Endothelial cell of umbilical vein (primary cell): ENCODE measurements around the gene ZNF503. TPM values are rescaled to one million over a fixed set of nuclear protein-coding genes. Genes with fewer than 3 reads are reported as not detected.

Experiments
- BruUV-seq: library from RNA; stranded (reverse); fragments of 400-500 nt; replicated peaks from 2 replicates; lab custom pipeline; 2021; lab: Mats Ljungman, UMichigan
- CTCF ChIA-PET: fragments of 300-600, 350-600 bp; sonication (Branson Sonifier 250); formaldehyde crosslinking; loops from one replicate; lab custom pipeline; 2021; ENCODE audit warnings: antibody characterized with exemption, inconsistent platforms; lab: Charles Lee
- POLR2A ChIA-PET: fragments of 300-600, 350-600 bp; sonication (Branson Sonifier 250); formaldehyde crosslinking; loops from one replicate; lab custom pipeline; 2021; ENCODE audit warnings: antibody characterized with exemption, inconsistent platforms; lab: Charles Lee
- DNase-seq: peaks from one replicate; pipeline ENCODE4 v3.0.0-alpha.2; 2011; ENCODE audit warnings: low read depth, low spot score
- FAIRE-seq: peaks from 2 replicates; lab custom pipeline; 2011; peaks lifted over from hg19 to GRCh38; lab: Jason Lieb, UNC
- H2AFZ ChIP-seq: 2 replicates; pipeline ENCODE4 v1.6.0; 2012; ENCODE audit warnings: low read depth, low read length, control low read depth, inconsistent platforms
- H3K27ac ChIP-seq: 2 replicates; pipeline ENCODE4 v1.5.1; 2011; ENCODE audit warnings: low read depth, mild to moderate bottlenecking, control low read depth, low read length, moderate library complexity; ENCODE audit not compliant: insufficient read depth
- H3K27me3 ChIP-seq, 2 experiments: 2 replicates each; pipeline versions ENCODE4 v1.6.0 to v1.6.1; 2011; ENCODE audit warnings: low read length in 2 of 2, mixed read lengths in 1 of 2; ENCODE audit not compliant: control insufficient read depth in 2 of 2, insufficient read depth in 2 of 2
- H3K36me3 ChIP-seq, 2 experiments: 2 replicates in 1 of 2; 3 replicates in 1 of 2; pipeline ENCODE4 v1.5.1; 2011; ENCODE audit warnings: low read length in 2 of 2, mild to moderate bottlenecking in 1 of 2, moderate library complexity in 1 of 2; ENCODE audit not compliant: control insufficient read depth in 2 of 2, insufficient read depth in 2 of 2; ENCODE audit errors: extremely low read depth in 1 of 2
- H3K4me1 ChIP-seq: 3 replicates; pipeline ENCODE4 v1.5.1; 2011; ENCODE audit warnings: mild to moderate bottlenecking, low read length; ENCODE audit not compliant: control insufficient read depth, insufficient read depth; ENCODE audit errors: extremely low read depth
- H3K4me2 ChIP-seq: 2 replicates; pipeline ENCODE4 v1.6.1; 2011; ENCODE audit warnings: low read length, control low read depth, mixed read lengths; ENCODE audit not compliant: insufficient read depth
- H3K4me3 ChIP-seq, 3 experiments: fragments of 200-600 bp in 1 of 3; sonication (generic), shearing (Covaris generic) in 1 of 3; replicated peaks in 1 of 3; 2 replicates each; pipeline ENCODE4 v1.5.1; 2011 to 2016; ENCODE audit warnings: control low read depth in 3 of 3, low read length in 3 of 3, mild to moderate bottlenecking in 2 of 3, inconsistent platforms in 1 of 3, low read depth in 1 of 3, moderate library complexity in 1 of 3; ENCODE audit not compliant: insufficient read depth in 1 of 3
- H3K79me2 ChIP-seq: 2 replicates; pipeline ENCODE4 v1.6.0; 2012; ENCODE audit warnings: low read length, inconsistent platforms; ENCODE audit not compliant: control insufficient read depth, insufficient read depth
- H3K9ac ChIP-seq: replicated peaks from 2 replicates; pipeline ENCODE3; 2011; ENCODE audit warnings: low read length, control low read depth; ENCODE audit not compliant: insufficient read depth; ENCODE audit errors: extremely low read depth
- H3K9me1 ChIP-seq: replicated peaks from 3 replicates; pipeline ENCODE4 v1.6.0; 2011; ENCODE audit warnings: mild to moderate bottlenecking, low read length; ENCODE audit not compliant: control insufficient read depth, insufficient read depth; ENCODE audit errors: extremely low read depth
- H3K9me3 ChIP-seq: replicated peaks from 2 replicates; pipeline ENCODE4 v1.5.1; 2012; ENCODE audit warnings: low read length, inconsistent platforms; ENCODE audit not compliant: control insufficient read depth, insufficient read depth
- H4K20me1 ChIP-seq: replicated peaks from 2 replicates; pipeline ENCODE3; 2011; ENCODE audit warnings: mild to moderate bottlenecking, low read length; ENCODE audit not compliant: control insufficient read depth, insufficient read depth; ENCODE audit errors: extremely low read depth
- CTCF ChIP-seq, 2 donors: IDR thresholded peaks; 1 replicate in 1 of 2; 2 replicates in 1 of 2; pipeline ENCODE4 v1.5.1; 2011; ENCODE audit warnings: low read length in 2 of 2, mild to moderate bottlenecking in 2 of 2, moderate library complexity in 2 of 2, control low read depth in 1 of 2, inconsistent platforms in 1 of 2, low read depth in 1 of 2; ENCODE audit not compliant: insufficient read depth in 1 of 2; ENCODE audit errors: extremely low read depth in 1 of 2
- EZH2 ChIP-seq: IDR thresholded peaks from 2 replicates; pipeline ENCODE4 v1.6.1; 2012; ENCODE audit warnings: borderline replicate concordance, low read depth, mild to moderate bottlenecking, moderate library complexity, low read length, inconsistent platforms; ENCODE audit not compliant: severe bottlenecking
- FOS ChIP-seq: IDR thresholded peaks from 2 replicates; pipeline ENCODE4 v1.6.1; 2011; ENCODE audit warnings: mild to moderate bottlenecking, low read length, moderate library complexity, borderline replicate concordance; ENCODE audit not compliant: insufficient read depth
- GATA2 ChIP-seq: IDR thresholded peaks from 2 replicates; pipeline ENCODE4 v1.7.0; 2011; ENCODE audit warnings: low read depth, mild to moderate bottlenecking, moderate library complexity, mixed read lengths, low read length; ENCODE audit not compliant: insufficient read length, insufficient read depth
- JUN ChIP-seq: IDR thresholded peaks from 2 replicates; pipeline ENCODE4 v1.6.1; 2011; ENCODE audit warnings: borderline replicate concordance, low read depth; ENCODE audit not compliant: insufficient read length, insufficient read depth
- MAX ChIP-seq: IDR thresholded peaks from 2 replicates; pipeline ENCODE4 v1.6.1; 2011; ENCODE audit not compliant: insufficient read depth, insufficient read length
- MYC ChIP-seq: IDR thresholded peaks from one replicate; pipeline ENCODE4 v1.6.1; 2011; ENCODE audit warnings: mild to moderate bottlenecking, low read depth, low read length
- POLR2A ChIP-seq: IDR thresholded peaks from 2 replicates; pipeline ENCODE4 v1.6.1; 2012; ENCODE audit warnings: low read depth, mild to moderate bottlenecking, control low read depth, low read length
- POLR2AphosphoS5 ChIP-seq: IDR thresholded peaks from 2 replicates; pipeline ENCODE4 v1.6.1; 2012; ENCODE audit warnings: low read depth, mild to moderate bottlenecking, control low read depth, low read length, moderate library complexity; ENCODE audit not compliant: insufficient read depth
- dilution Hi-C: fragments of 300-500 bp; cut with MboI; formaldehyde crosslinking; loops from one replicate; pipeline ENCODE4 v1.15.0; 2019; ENCODE audit warnings: low sequenced_read_pairs; ENCODE audit not compliant: extremely low pct_ligation_motif_present
- intact Hi-C: fragments of 100-400 bp; cut with micrococcal nuclease; formaldehyde crosslinking; loops from one replicate; pipeline ENCODE4 v1.10.0; 2022
- polyA plus RNA-seq, 4 experiments: library from polyadenylated mRNA; depleted of rRNA in 3 of 4; stranded (reverse) in 3 of 4; unstranded in 1 of 4; fragments of >200 nt; gene quantifications; 2 replicates each; pipeline versions ENCODE4 v1.2.1 to v1.2.3, GENCODE V29; 2011 to 2012; ENCODE audit warnings: missing spikeins in 1 of 4
- total RNA-seq: library from RNA; stranded (reverse); gene quantifications from 2 replicates; pipeline ENCODE4 v1.2.3, GENCODE V29; 2021

The ZNF503 gene
- total and polyA plus RNA-seq, 2 donors (not counting 3 experiments of a cell fraction or from before 2014, with no cell fraction given): 0.58 to 2.2 TPM

GRCh38 chr10:75358835-75359421, 42.6 kb downstream of the ZNF503 start:
- dilution Hi-C loops: no loop called here
- Histone ChIP-seq H3K4me2 (no peak overlapping the region), H3K9ac (no peak overlapping the region), H4K20me1 (no peaks in the 10 kb centered on the region), H3K9me3 (no peaks in the 10 kb centered on the region), H3K4me3 (no peak overlapping the region), H3K79me2 (no peaks in the 10 kb centered on the region), H3K4me1 (no peaks in the 10 kb centered on the region), H3K9me1 (no peaks in the 10 kb centered on the region), H3K27ac (no peak overlapping the region), H3K36me3 (no peaks in the 10 kb centered on the region), H2AFZ (no peak overlapping the region), H3K27me3 (no peaks in the 10 kb centered on the region)
- DNase-seq (no peak), FAIRE-seq (no peak)
- TF ChIP-seq EZH2: no peak
- BruUV-seq: no TSS peak
- CTCF ChIA-PET: no interaction called here
- POLR2A ChIA-PET: no interaction called here
- intact Hi-C loops: no loop called here

- ChIA-PET POLR2A (no interaction called here), CTCF (no interaction called here)
- Histone ChIP-seq H3K79me2 (no peaks in the 10 kb centered on the region), H3K27ac (no peak overlapping the region), H4K20me1 (no peaks in the 10 kb centered on the region), H3K9me1 (no peaks in the 10 kb centered on the region), H2AFZ (no peak overlapping the region), H3K27me3 (no peaks in the 10 kb centered on the region), H3K4me2 (no peak overlapping the region), H3K9ac (no peak overlapping the region), H3K9me3 (no peaks in the 10 kb centered on the region), H3K4me3 (no peak overlapping the region), H3K36me3 (no peaks in the 10 kb centered on the region), H3K4me1 (no peaks in the 10 kb centered on the region)
- intact Hi-C loops (no loop called here), dilution Hi-C loops (no loop called here)
- BruUV-seq: no TSS peak
- TF ChIP-seq POLR2AphosphoS5: no peak
- TF ChIP-seq EZH2: no peak
- TF ChIP-seq POLR2A: no peak
- no peak for TF ChIP-seq MYC
- no peak for TF ChIP-seq GATA2
- TF ChIP-seq FOS: no peak
- no peak for TF ChIP-seq MAX
- no peak for TF ChIP-seq JUN
- TF ChIP-seq CTCF (IDR thresholded peaks at IDR 0.05; ENCODE audit: extremely low read depth in 1 of 2, insufficient read depth in 1 of 2, low read depth in 1 of 2, low read length in 2 of 2): no peak
- no peak for FAIRE-seq
- no peak for DNase-seq
Observed at GRCh38 chr10:75358132-75358531, 43.4 kb downstream of the ZNF503 start.
